ENCODE measurements around the gene CNOT6L.
"Not testable (repeated sequence)": the region's sequence is repeated elsewhere in the genome, so short reads cannot be mapped to it uniquely, and the experiment has no call there.

The CNOT6L gene

DNA sequence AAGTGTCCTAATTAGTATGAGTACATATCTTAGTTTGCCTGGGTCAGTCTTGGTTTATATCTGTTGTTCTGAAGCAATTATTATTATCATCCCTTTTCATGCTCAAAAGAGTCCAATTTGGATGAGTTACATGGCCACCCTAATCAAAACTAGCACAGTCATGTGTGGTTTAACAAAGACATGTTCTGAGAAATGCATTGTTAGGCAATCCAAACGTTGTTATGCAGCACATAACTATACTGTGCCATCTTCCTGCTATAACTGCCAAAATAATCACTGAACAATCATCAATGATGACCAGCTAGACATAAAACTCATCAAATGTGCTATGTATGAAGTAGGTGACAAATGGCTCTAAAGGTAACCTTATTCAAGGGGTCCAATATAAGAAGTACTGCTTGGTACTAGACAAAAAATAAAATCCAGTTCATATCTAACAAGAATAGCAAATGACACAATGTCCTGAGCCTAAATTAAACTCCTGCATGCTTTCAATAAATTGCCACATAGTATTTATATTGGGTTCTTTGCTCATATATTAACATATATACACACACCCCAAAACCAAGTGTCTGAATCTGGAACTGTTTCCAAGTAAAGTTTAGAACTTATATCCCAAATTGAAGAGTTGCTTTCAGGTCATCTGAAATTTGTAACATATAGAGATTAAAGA is 41.9 kb downstream of the CNOT6L start:
- no peak for DNase-seq

DNA sequence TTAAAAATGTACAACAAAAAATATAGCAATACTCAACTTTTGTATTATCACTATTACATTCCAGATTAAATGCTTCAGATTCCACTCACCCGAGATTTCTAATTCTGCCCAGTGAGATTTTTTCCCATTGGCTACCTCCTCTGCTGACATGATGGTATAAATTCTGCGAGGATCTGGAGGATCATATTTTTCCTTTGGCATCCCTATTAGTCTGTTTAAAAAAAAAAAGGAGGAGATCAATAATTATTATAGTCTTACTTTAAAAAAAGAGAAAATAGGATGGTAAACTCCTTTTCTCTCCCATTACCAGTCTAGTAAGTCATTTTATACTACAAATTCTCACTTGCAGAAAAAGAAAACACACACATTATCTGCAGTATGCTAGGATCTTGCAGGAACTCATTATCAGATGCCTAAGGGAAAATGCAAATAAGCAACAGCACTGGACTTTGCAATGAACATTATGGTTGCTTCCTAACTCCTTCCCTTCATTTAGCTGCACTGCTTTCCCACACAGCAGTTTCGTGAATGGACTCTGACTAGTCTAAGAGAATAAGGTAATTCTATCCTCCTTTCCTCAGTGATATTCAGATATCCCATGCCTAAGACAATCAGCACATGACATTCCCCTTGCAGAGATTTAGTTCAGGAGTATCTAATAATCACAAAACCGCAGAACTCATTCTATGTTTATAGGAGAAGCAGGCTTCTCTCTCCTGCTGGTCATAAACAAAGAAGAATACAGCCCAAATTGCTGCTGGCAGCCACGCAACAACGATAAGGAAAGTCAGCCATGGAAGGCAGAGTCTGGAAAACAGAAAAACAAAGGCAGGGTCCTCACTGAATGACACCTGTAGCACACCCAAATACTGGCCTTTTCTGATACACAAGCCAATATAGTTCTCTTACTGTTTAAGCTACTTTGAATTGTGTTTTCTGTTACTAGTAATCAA is 42.7 kb downstream of the CNOT6L start:
- DNase-seq, result no peak

DNA sequence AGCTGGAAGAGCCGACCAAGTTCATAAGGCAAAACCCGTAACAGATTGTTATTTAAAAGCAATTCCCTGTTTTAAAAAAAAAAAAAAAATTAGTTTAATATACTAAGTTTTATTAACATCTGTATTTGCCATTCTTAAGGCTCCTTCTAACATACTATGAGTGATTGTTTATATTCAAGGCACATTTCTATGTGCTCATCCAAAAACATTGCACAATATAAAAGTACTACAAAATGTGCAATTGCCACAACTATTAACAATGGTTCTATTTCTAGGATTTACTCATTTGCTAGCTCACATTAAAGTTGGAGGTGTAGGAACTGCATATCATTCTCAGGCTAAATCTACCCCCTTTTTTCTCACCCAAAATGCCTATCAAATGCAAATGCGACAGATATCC is 46.1 kb downstream of the CNOT6L start:
- no peak for DNase-seq

DNA sequence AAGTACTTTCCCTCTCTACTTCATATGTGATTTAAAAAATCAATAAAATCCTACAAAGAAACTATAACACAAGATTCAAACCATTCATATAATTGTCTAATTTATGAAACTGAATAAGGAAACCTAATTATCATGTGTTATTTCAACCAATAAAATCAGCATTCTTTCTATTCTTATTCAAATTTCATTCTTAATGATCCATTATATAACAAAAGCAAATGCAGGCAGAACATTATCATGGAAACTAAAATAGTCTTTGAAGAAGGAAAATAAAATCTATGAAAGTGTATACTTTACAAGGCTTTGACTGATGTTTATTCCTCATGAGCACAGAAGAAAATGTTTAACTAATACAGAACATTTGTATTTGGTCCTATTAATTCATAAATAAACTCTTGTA is 47.6 kb downstream of the CNOT6L start:
- DNase-seq, result no peak

DNA sequence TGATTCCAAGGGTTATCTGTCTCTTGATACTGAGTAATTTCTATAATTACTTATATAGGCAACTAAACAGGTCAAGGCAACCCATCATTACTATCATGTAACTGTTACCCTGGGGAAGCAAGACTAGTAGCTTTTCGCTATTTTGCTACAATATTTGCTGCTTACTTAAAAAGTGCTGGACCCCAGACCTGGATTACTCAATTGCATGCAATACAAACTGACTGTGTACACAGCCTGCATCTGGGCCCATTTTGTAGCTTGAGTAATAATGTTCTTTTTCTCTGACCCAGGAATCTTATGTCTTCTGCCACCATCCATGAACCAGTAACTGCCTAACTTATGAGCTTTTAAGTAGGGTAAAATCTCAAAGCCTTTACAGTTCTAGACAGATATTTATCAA is 53.4 kb downstream of the CNOT6L start:
- no peak for DNase-seq

DNA sequence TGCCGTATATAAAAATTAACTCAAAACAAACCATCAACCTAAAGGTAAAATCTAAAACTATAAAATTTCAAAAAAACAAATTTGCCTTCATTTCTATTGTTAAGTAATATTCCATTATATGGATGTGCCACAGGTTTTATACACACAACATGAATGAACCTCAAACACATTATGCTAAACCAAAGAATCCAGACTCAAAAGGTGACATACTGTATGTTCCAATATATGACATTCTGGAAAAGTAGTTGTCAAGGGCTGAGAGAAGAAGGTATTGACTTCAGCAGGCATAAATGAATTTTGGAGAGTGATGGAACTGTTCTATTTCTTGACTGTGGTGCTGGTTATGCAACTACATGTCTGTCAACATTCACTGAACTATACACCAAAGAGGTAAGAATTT is 56.6 kb downstream of the CNOT6L start:
- no peak for DNase-seq

DNA sequence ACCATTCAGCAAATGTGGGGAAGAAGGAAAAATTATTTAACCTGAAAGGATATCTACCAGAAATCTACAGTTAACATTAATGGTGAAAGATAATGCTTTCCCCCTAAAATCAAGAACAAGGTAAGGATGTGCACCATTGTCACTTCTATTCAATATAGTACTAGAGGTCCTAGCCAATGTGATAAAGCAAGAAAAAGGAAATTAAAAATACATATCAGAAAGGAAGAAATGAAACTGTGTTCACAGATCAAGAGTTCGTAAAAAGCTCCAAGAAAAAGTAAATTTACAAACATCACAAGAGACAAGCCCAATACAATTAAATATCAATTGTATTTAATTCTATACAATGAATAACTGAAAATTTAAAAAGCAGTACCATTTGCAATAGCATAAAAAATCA is 57.6 kb downstream of the CNOT6L start:
- no peak for DNase-seq

DNA sequence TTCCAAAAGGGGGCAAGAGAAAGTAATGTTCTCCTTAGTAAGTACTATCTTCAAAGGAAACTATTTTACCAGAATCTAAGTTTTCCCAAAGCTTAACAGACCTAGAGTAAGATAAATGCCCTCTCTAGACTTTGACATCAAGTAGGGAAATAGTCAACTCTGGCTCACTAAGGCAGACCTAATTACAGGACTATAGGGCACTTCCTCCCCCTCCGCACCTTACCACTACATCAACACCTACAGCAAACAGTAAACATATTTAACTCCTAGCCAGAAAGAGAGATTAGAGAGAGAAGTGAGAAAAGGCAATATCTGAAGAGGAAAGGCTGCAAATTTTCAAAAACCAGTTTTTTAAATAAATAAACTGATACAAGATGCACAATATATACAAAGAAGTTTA is 60.4 kb downstream of the CNOT6L start:
- DNase-seq, result no peak

DNA sequence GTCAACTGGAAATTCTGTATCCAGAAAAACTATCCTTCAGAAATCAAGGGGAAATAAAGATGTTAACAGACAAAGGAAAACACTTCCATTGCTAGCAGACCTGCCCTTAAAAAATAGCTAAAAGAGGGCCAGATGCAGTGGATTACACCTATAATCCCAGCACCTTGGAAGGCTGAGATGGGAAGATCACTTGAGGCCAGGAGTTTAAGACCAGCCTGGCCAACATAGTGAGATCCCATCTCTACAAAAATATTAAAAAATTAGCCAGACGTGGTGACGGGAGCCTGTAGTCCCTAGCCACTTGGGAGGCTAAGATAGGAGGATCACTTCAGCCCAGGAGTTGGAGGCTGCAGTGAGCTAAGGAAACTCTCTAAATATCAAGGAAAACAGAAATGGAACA is 67.4 kb downstream of the CNOT6L start:
- DNase-seq, result no peak

DNA sequence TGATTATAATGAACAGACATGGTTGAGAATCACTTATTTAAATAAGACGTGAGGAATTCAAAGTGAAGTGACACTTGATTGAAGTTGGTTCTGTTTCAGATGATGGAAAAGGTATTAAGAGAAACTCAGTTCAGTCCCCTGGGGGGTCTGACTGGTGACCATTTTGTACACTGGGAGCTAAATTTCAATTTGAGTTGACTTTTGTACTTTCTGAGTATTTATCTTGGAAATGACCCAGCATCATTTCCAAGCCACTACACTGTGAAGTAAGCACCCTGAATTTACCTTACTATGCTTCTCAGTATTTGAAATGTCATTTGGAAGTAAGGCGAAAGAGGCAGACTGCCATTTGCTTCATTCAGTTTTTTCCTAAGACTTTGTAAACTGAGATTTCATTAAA is 73.4 kb downstream of the CNOT6L start:
- no peak for DNase-seq

DNA sequence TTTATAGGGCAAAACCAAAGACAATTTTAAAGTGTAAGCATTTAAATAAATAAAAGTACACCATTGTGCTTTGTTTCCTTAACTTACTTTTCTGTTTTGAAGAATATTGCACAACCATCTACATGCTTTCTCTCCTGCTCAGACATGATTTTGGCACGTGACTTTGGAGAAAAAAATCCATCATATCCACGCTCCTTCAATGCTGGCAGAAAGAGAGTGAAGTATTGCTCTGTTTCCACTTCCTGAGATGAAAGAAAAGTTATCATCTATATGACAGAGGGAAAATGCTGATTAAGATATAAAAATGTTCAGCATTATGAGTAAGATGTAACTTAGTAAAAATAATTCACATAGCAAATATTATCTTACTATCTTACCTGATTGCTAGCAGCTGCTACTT is 77.1 kb downstream of the CNOT6L start:
- DNase-seq, result no peak

DNA sequence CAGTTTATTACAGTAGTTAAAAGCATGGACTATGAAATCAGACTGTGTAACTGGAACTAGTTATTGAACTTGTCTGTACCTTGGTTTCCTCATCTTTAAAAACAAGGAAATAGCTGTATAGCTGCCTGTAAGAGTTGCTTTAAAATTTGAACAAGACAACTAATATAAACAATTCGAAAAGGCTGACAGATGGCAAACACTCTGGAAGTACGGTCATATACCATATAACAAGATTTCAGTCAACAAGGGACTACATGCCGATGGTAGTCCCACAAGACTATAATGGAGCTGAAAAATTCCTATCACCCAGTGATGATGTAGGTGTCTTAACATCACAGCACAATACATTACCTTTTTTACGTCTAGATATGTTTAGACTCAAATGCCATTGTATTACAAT is 78.7 kb downstream of the CNOT6L start:
- DNase-seq, result no peak

DNA sequence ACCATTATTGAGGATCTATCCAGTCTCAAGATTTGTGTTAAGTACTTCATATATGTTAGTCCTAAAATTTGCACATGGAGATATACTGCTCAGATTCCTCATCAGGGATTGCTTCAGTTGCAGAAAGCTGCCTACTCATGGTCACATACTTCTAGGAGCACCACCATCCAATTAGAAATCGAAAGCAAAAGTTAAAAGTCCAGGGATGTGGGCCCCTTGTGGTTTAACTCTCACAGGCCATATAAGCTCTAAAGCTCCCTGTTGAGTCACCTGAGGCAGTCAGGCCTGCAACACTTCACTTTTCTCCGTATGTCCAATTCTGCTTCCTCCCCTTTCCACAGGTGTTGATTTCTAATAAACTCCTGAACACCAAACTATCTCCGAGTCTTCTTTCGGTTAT is 84.2 kb downstream of the CNOT6L start:
- DNase-seq, result no peak

DNA sequence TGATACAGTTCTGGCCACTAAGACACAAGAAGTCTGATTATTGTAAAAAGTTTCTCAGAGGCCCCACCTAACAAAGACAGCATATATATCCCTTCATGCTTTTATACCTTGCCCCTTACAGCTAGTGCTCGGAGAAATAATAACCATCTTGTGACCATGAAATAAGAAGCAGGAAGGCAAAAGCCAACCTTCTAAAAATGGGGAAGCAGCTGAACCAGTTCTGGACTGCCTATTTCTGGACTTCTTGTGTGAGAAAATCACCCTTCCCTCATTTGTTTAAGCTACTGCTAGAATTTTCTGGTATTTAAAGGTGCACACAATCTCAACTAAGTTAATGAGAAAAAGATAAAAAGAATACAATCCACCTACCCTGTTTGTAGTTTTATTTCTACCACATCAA is 87.5 kb downstream of the CNOT6L start:
- DNase-seq, result no peak

DNA sequence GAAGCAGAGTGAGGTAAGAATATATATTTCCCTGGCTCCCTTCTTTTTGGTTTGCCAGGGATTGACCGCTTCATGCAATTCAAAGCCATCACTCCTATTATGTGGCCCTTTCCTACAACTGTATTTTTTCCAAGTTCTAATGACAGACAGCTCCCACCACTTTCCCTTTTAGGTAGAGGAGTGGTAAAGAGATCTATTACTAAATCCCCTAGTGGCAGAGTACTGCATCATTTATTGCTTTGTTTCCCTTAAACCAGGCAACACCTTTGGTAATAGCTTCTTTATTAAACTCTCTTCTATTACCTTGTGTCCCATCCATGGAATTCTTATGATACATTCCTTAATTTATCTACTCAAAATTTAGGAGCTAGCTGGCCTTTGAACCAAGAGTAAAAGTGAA is 90.7 kb downstream of the CNOT6L start:
- no peak for DNase-seq

DNA sequence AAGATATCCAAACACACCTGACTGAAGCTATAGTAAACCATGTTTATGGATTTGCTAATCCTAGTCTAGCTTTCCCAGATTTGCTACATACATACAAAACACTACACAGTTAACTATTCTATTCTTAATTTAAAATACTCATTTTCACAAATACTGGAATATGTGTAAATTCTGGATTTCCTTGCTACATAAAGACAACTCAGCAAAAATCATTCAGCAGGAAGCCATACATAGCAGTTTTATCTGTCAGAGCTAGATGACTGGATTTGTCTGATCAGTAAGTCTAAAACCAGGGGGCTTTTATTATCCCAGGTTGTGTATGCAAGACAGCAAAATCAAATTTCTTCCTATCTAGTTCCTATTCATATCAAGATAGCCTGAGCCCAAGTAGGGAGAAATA is 98.1 kb downstream of the CNOT6L start:
- DNase-seq, result no peak

DNA sequence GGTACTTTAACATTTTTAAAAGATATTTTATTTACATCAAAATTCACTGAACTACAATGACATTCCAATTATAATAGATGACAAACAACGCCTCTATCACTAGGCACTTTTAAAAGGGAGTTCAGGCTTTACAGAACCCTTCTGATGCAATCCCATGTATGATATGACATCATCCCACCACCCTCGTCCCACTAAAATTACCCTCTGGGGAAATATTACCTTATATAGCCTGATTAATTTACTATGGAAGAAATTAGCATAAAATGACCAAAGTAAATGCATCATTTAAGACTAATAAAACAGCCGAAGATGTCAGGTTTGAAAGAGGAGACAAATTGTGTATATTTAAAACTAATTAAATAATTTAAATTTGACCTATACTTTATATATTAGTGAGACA is 100.7 kb downstream of the CNOT6L start:
- DNase-seq, result not testable (repeated sequence)

DNA sequence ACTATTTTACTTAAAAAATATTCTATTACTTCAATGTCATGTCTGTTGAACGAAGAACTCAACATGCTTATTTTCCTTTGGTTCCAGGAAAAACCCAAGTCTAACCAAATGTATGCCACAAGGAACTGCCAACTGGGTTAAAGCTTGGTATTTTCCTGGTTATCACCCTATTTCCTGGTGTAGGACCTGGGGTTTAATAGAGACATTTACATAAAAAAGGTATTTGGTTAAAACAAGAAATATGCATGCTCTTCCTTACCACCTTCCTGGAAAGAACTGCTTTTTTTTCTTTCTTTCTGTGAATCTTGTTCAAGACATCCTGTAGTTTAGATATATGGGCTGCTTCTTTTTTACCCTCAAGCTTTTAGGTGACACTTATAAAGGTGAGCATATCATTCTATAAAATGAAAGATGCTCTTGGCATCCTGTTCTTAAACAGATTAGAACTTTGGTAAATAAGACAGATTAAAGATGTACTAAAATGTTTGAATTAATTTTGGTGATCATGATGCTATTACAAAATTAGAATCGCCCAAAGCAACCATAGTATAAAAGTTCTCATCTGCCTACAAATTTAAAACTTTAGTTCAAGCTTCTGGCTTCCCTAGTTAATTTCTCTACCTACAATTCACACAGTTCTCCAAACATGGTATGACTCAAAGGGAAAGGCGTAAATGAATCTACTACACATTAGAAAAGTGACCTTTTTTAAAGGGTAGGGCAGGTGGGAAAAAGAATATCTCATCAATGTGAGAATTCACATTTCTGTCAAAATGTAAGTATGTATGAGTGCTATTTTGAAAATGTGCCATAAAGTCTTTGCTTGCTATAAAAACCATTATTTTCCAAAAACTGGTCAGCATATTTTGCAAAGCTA is 103.5 kb downstream of the CNOT6L start:
- no peak for DNase-seq

DNA sequence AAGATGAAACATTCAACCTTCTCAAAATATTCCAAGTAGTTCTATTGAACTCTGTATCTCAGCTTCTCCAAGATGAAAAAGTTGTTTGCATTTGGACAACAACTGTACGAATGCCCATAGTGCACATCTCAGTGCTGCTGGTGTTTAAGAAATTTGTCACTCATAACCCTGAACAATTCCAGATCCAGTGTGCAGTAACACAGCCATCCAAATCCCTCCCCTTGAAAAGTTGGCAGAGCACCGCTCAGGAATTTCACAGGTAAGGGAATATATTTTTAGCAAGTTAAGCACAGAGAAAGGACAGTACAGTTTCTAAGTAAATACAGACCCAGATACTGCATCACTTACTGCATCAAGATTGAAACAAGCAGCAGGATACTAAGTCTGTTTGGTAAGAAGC is 104.7 kb downstream of the CNOT6L start:
- DNase-seq, result no peak

DNA sequence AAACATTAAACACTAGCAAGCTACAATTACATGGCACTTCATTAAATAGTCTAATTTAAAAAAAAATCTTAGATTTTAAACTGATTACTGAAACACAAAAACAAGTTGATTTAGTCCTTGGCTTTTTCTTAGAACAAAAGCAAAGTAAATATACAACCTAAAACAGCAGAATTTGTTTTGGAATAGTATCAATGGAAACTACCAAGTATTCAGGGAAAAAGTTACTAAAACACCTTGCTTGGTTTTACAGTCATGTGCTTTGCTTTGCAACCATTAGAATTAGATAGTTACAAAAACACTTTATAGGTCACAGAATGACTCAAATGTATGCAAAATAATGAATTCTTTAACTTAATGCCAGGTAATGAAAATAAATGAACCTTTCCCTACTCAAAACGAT is 105.3 kb downstream of the CNOT6L start:
- no peak for DNase-seq

DNA sequence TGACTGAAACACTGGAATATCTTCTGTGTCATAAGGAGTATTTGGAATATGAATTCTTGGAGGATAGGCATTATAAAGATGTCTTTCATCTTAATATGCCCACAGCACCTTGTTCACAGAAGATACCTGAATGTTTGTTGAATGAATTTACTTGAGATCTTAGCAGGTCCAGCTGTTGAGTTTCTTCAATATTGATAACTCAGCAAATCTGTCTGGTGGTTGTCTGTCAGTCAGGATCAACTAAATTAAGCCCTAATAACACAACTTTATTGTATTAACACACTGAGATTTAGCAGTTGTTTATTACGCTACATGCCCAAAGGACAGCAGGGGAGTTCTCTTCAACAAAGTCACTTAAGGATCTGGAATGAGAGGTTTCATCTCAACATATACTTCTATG is 106.5 kb downstream of the CNOT6L start:
- no peak for DNase-seq

DNA sequence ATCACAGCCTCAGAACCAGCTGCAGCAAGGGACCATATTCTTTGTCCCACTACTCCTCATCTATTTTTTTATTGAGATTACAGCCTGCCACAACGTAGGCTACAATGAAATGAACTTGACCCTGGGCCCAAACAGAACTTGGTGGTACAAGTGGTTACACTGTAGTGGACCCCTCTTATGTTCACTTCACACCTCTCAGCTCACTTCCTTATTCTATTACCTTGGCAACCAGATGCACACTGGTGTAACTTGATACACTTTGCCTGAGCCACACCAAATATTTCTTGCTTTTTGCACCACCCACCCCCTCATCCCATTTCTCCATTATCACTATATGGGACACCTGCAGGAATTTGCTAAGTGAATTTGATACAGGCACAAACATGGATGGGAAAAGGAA is 107.7 kb downstream of the CNOT6L start:
- no peak for DNase-seq

DNA sequence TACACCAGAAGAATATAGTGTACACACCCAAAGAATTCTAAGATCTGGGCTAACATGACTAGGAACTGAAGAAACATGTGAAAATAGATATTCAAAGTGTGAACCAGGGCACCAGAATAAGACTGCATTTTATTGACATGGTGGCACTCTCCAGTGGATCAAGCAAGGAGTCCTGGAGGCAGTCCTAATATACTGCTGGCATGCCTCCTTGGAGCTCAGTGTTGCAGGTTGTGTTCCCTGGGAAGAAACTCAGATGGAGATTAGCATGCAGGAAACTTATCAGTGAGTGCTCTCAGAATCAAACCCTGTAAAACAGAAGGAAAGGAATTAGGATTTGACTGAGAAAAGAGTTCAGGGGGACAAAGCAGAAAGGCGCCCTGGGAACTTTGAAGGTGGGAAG is 108.5 kb downstream of the CNOT6L start:
- DNase-seq, result no peak

DNA sequence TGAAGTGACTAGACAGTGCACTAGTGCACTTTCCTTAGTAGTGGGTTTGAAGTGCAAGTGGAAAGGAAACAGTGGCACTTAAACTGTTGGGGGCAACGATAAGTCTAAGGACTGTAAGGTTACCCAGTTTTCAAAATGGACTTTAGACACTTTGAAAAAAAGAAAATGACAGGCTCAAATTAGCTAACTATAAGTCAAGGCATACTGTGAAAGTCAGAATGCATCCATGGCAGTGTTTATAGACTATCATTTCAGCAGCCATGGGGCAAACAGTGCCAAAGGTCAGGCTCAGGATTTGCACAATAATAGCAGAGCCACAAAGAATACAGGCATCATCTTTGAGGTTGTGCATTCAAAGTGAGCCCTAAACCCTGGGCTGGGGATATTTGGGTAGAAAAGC is 109.1 kb downstream of the CNOT6L start:
- DNase-seq, result no peak

Data from SHP77 (cell line).